T-helper 1 cell treated with Interleukin-12 subunit alpha and Interleukin-12 subunit beta and Interleukin-4 antibody, amounts not matched to agents 30 ng/mL and 1 ng/mL, for 36 hours (primary cell): ENCODE results near the gene KCTD11. TPM values are rescaled to one million over a fixed set of nuclear protein-coding genes. Genes with fewer than 3 reads are reported as not detected.

Experiments
- intact Hi-C: fragments of 100-400 bp; cut with micrococcal nuclease; formaldehyde crosslinking; loops from one replicate; pipeline ENCODE4 v1.15.1; 2024
- total RNA-seq: library from RNA; stranded (reverse); gene quantifications from 2 replicates; pipeline ENCODE4 v1.2.3, GENCODE V29; 2022

The KCTD11 gene
- 10.2 and 10.3 TPM in 2 replicates for total RNA-seq

- intact Hi-C loops = loop anchor here (1.0 to 2.0 kb wide), 7 partner anchors 16 to 306 kb away; partner anchors contain the start of genes ACAP1, EIF5A, POLR2A and TMEM102
These were observed at the start of gene KCTD11 for GRCh38 chr17:7351665-7352502. TSS of gene KCTD11 (plus strand) at chr17:7352162.

GRCh38 chr17:7304179-7304578, 47.8 kb upstream of the KCTD11 start:
- intact Hi-C loops = loop anchor here (10.0 kb wide), 1 partner anchor 659 kb away; the partner anchor contains the start of genes KIAA0753 and TXNDC17

GRCh38 chr17:7306911-7307685, 44.9 kb upstream of the KCTD11 start, which contains the start of gene EIF5A:
TSS of gene EIF5A (plus strand) at chr17:7307628. CDS start at chr17:7309636, 2,008 bp downstream.
- intact Hi-C loops = loop anchor here (1.0 to 10.0 kb wide), 22 partner anchors 8 to 1820 kb away; partner anchors contain the start of genes ATP1B2, DERL2, DVL2 and ELP5

- intact Hi-C loops = loop anchor here (1.0 to 10.0 kb wide), 22 partner anchors 7 to 1821 kb away; partner anchors contain the start of genes ATP1B2, DERL2, DVL2 and ELP5
These were observed 44.0 kb upstream of the KCTD11 start for GRCh38 chr17:7307686-7308624.

- intact Hi-C loops = loop anchor here (1.0 to 10.0 kb wide), 4 partner anchors 27 to 1822 kb away; partner anchors contain the start of genes ACAP1, DERL2, KIAA0753 and MIS12
These were observed 43.1 kb upstream of the KCTD11 start for GRCh38 chr17:7308625-7309433.

- intact Hi-C loops = loop anchor here (1.0 to 10.0 kb wide), 4 partner anchors 27 to 1822 kb away; partner anchors contain the start of genes ACAP1, DERL2, KIAA0753 and MIS12
These were observed 42.3 kb upstream of the KCTD11 start for GRCh38 chr17:7309628-7310027.

- intact Hi-C loops = no loop called here
These were observed 40.8 kb upstream of the KCTD11 start for GRCh38 chr17:7311110-7311705.

GRCh38 chr17:7312432-7313087, 39.4 kb upstream of the KCTD11 start:
- intact Hi-C loops = no loop called here

- intact Hi-C loops = no loop called here
These were observed 38.7 kb upstream of the KCTD11 start for GRCh38 chr17:7313088-7313889.

GRCh38 chr17:7313890-7314718, 37.9 kb upstream of the KCTD11 start:
- intact Hi-C loops = no loop called here

- intact Hi-C loops = loop anchor here (1.0 kb wide), 2 partner anchors 8 to 14 kb away; partner anchors contain the start of genes EIF5A and NEURL4
These were observed 37.0 kb upstream of the KCTD11 start, which contains the start of gene GPS2 for GRCh38 chr17:7314719-7315569. TSS of gene GPS2 (minus strand) at chr17:7315360. CDS start at chr17:7315052, 308 bp downstream.

GRCh38 chr17:7315570-7316235, 36.3 kb upstream of the KCTD11 start:
- intact Hi-C loops = loop anchor here (1.0 kb wide), 2 partner anchors 8 to 14 kb away; partner anchors contain the start of genes EIF5A and NEURL4

- intact Hi-C loops = no loop called here
These were observed 34.7 kb upstream of the KCTD11 start for GRCh38 chr17:7317161-7317803.

- intact Hi-C loops = no loop called here
These were observed 33.7 kb upstream of the KCTD11 start for GRCh38 chr17:7318121-7318860.
